ENCODE measurements around the gene RAB40C.

Gene RAB40C

DNA sequence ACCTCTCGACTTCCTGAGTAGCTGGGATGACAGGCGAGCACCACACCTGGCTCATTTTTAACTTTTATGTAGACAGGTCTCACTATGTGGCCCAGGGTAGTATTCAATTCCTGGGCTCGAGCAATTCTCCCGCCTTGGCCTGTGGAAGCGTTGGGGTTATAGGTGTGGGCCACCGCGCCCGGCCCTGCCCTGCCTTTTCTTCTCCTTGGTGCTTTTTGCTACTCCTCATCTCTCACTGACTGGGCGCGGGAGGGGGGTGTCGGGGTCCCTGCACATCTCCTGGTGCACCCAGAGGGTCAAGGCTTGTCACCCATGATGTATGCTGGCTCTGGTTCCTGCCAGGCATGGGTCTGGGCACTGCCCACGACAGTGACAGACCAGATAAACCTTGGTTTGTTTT, 54.7 kb downstream of the RAB40C start:
- Histone ChIP-seq H2AFZ (ENCODE audit: low read length, unreplicated experiment) (no peak overlapping the region), H3K36me3 (ENCODE audit: insufficient read depth, low read length) (no peaks in the 10 kb centered on the region), H3K4me3 (ENCODE audit: low read depth, low read length) (no peak overlapping the region), H3K4me1 (ENCODE audit: control insufficient read depth, insufficient read depth, low read length, unreplicated experiment) (peaks cover 17% of the 10 kb centered on the region), H3K79me2 (ENCODE audit: control insufficient read depth, insufficient read depth, low read length, unreplicated experiment) (peaks cover 12% of the 10 kb centered on the region), H3K27me3 (ENCODE audit: insufficient read depth, low read length) (no peaks in the 10 kb centered on the region), H3K27ac (ENCODE audit: low read depth, low read length) (no peak overlapping the region)

DNA sequence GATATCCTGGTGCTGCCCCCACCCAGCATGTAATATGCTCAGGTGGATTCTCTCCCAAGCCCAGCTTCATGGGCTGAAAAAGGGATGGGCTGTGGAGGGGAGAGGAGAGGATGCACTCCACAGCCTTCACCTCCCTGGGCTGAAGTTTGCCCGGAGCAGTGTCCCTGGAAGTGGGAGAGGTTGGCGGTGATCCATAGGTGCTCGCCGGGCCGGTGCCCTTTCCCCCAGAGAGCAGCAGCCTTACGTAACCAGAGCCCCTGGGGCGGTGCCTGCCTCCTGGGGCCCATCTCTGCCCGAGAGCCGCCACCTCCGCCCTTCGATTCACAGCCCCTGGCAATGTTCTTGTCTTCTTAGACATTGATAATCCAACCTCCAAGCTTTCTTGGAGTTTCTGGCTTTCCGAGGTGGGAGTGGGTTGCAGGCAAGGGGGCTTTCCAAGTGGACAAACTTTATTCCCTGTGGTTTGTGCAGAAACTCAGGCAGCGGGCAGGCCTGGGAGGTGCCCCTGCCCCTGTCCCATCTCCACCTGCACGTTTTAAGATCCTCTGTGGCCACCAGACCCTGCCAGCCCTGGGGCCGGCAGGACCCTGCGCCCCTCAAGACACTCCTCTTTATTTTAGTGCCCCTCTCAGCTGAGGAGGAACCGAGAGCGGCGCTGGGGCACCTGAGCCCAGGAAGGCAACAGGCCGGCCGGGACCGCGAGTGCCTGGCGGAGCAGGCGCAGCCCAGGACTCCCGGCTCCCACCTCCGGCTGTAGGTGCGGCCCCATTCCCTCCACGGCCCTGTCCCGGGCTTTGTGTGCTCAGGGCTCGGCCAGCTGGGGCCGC, 56.2 kb downstream of the RAB40C start:
- Histone ChIP-seq H2AFZ (ENCODE audit: low read length, unreplicated experiment) (no peak overlapping the region), H3K4me1 (ENCODE audit: control insufficient read depth, insufficient read depth, low read length, unreplicated experiment) (peaks cover 21% of the 10 kb centered on the region), H3K4me3 (ENCODE audit: low read depth, low read length) (no peak overlapping the region), H3K27ac (ENCODE audit: low read depth, low read length) (no peak overlapping the region), H3K79me2 (ENCODE audit: control insufficient read depth, insufficient read depth, low read length, unreplicated experiment) (peaks cover 14% of the 10 kb centered on the region), H3K36me3 (ENCODE audit: insufficient read depth, low read length) (no peaks in the 10 kb centered on the region), H3K27me3 (ENCODE audit: insufficient read depth, low read length) (no peaks in the 10 kb centered on the region)

DNA sequence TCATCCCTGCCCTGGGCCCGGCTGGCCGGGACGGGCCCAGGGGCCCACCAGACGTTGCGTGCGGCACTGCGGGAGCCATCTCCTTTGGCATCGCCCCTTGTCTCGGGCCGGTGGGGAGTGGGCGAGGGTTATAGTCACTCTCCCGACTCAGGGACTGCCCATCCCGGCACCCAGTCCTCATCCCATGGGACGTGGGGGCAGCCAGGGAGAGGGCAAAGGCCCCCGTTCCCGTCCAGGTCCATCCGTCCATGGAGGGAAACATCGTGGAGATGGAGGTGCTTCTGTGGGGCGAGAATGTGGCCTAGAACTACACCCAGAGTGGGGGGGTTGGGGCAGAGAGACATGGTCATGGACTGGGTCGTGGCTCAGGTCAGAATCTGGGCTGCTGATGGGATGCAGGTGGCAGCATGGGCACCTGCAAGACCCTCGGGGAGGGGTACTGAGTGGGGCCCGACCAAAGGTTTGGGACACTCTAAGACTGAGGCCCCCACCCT, 56.9 kb downstream of the RAB40C start:
- no peak overlapping the region for H3K27ac ChIP-seq (ENCODE audit: low read depth, low read length)
- H3K4me3 ChIP-seq (ENCODE audit: low read depth, low read length) = no peak overlapping the region
- no peaks in the 10 kb centered on the region for H3K27me3 ChIP-seq (ENCODE audit: insufficient read depth, low read length)
- no peaks in the 10 kb centered on the region for H3K36me3 ChIP-seq (ENCODE audit: insufficient read depth, low read length)
- H2AFZ ChIP-seq (ENCODE audit: low read length, unreplicated experiment) = no peak overlapping the region
- H3K79me2 ChIP-seq (ENCODE audit: control insufficient read depth, insufficient read depth, low read length, unreplicated experiment) = peaks cover 14% of the 10 kb centered on the region
- peaks cover 21% of the 10 kb centered on the region for H3K4me1 ChIP-seq (ENCODE audit: control insufficient read depth, insufficient read depth, low read length, unreplicated experiment)

DNA sequence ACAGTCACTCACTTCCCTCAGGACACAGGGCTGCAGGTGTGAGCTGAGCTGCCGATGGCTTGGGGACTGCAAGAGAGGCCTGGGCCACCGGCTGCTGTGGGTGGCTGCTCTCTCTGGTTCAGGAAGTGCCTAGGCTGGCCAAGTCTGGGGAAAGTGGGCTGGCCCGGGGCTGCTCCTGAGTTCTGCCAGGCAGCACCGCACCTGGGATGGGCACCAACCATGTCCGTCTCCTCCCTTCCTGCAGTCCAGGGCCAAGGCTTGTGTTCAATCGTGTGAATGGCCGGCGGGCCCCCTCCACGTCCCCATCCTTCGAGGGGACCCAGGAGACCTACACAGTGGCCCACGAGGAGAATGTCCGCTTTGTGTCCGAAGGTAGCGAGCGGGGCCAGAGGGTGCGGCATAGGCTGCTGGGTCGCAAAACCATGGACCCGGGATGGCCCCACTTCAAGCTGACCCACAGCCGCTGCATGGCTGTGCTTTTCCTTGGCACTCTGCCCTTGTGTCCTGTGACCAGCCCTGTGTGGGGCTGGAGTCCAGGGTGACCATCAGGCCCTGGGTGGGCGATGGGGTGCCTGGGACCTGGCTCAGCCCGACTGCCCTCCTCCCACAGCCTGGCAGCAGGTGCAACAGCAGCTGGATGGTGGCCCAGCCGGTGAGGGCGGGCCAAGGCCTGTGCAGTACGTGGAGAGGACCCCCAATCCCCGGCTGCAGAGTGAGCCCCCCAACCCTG, 57.5 kb downstream of the RAB40C start:
- peaks cover 21% of the 10 kb centered on the region for H3K4me1 ChIP-seq (ENCODE audit: control insufficient read depth, insufficient read depth, low read length, unreplicated experiment)
- H2AFZ ChIP-seq (ENCODE audit: low read length, unreplicated experiment) = no peak overlapping the region
- no peak overlapping the region; the same call in 1 of the 2 replicates for H3K4me3 ChIP-seq (ENCODE audit: low read depth, low read length)
- H3K36me3 ChIP-seq (ENCODE audit: insufficient read depth, low read length) = no peaks in the 10 kb centered on the region
- peaks cover 13% of the 10 kb centered on the region for H3K79me2 ChIP-seq (ENCODE audit: control insufficient read depth, insufficient read depth, low read length, unreplicated experiment)
- no peak overlapping the region for H3K27ac ChIP-seq (ENCODE audit: low read depth, low read length)
- H3K27me3 ChIP-seq (ENCODE audit: insufficient read depth, low read length) = no peaks in the 10 kb centered on the region

DNA sequence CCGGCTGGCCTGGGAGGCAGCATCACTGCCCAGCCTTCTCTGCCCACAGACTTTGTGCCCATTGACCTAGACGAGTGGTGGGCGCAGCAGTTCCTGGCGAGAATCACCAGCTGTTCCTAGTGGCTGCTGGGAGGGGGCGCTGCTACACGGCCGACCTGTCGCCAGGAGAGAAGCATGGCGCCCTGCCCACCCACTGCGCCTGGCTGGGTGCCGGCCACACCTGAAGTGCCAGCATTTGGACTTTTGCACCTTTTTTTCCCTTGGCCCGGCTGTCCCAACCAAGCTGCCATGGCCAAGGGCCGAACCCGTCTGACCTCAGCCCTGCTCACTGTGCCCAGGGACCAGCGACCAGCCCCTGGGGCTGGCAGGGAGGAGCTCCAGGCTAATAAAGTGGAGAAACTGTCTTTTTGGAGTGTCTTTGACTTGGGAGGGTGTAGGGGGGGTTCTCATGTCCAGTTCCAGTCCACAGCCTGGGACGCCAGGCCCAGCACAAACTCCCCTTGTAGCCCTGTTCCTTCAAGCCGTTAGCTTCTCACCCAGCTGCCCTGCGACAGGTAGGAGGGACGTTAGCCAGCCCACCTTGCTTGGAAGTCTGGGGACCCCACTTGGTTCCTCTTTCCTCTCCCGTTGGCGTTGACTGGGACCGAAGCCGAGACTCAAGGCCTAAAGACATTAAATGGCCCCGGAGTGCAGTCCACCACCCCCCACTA, 58.4 kb downstream of the RAB40C start:
- Histone ChIP-seq H3K4me3 (ENCODE audit: low read depth, low read length) (peak overlapping the region; percentile 96), H3K27me3 (ENCODE audit: insufficient read depth, low read length) (no peaks in the 10 kb centered on the region), H3K27ac (ENCODE audit: low read depth, low read length) (peak overlapping the region; percentile 81), H3K36me3 (ENCODE audit: insufficient read depth, low read length) (no peaks in the 10 kb centered on the region), H3K79me2 (ENCODE audit: control insufficient read depth, insufficient read depth, low read length, unreplicated experiment) (peaks cover 6% of the 10 kb centered on the region), H3K4me1 (ENCODE audit: control insufficient read depth, insufficient read depth, low read length, unreplicated experiment) (peaks cover 21% of the 10 kb centered on the region), H2AFZ (ENCODE audit: low read length, unreplicated experiment) (peak overlapping the region; percentile 71)

DNA sequence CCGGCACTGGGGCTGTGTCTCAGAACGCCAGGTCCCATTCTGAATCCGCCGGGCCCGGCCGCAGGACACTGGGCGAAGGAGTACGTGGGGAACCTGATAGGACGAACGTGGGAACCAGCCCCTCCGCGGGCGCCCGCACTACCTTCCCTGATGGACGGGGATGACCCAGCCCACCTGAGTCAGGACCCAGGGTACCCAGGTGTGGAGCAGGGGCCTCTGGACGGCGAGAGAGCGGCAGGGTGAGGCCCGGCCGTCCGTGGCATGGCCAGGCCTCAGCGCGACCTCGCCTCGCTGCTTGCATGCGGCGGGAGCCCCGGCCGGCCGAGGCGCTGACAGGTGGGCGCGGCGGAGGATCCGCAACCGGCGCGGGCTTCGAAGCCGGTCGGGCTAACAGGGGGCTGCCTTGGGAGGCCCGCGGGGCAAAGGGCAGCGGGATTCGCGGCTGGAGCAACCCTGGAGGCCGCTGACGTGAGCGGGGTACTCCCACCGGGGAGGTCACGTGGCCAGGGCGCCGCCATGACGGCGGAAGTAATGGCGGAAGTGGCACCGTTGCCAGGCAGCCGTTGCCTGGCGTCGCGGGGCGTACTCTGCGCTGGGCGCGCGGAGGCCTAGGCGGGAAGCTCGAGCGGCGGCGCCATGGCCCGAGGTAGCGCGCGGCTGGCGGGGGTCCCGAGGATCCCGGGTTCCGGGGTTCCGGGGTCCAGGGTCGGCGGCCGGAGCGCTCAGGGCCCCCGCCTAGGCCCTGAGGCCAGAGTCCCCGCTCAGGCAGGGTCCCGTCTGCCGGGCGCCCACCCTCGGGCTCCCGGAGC, 59.1 kb downstream of the RAB40C start, which contains the start of gene WDR90:
WDR90 (plus strand) TSS at position 585 of the 809 bp plus-strand sequence; CDS start at position 637, 52 bp downstream.
- Histone ChIP-seq H3K4me3 (ENCODE audit: low read depth, low read length) (peak within 1 kb of the TSS; percentile 96), H3K27me3 (ENCODE audit: insufficient read depth, low read length) (no peaks in the 10 kb centered on the region), H2AFZ (ENCODE audit: low read length, unreplicated experiment) (peak within 1 kb of the TSS; percentile 71), H3K36me3 (ENCODE audit: insufficient read depth, low read length) (no peaks in the 10 kb centered on the region), H3K4me1 (ENCODE audit: control insufficient read depth, insufficient read depth, low read length, unreplicated experiment) (peaks cover 21% of the 10 kb centered on the region), H3K79me2 (ENCODE audit: control insufficient read depth, insufficient read depth, low read length, unreplicated experiment) (peaks cover 5% of the 10 kb centered on the region), H3K27ac (ENCODE audit: low read depth, low read length) (peak within 1 kb of the TSS; percentile 81)

DNA sequence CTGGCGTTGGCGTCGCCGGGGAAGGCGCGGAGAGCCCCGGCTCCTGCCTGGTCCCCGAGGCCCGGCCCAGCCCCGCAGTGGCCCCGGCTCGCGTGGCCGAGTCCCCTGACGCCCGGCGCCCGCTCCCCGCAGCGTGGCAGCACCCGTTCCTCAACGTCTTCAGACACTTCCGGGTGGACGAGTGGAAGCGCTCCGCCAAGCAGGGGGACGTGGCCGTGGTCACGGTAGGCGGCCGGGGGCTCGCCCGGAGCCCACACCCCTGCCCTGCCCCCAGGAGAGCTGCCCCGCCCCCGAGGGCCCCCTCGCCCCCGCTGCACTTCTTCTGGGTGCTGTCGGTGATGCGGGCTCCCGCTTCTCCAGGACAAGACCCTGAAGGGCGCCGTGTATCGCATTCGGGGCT, 59.8 kb downstream of the RAB40C start:
- Histone ChIP-seq H3K36me3 (ENCODE audit: insufficient read depth, low read length) (no peaks in the 10 kb centered on the region), H2AFZ (ENCODE audit: low read length, unreplicated experiment) (peak overlapping the region; percentile 32), H3K27ac (ENCODE audit: low read depth, low read length) (peak overlapping the region; percentile 81), H3K4me3 (ENCODE audit: low read depth, low read length) (peak overlapping the region; percentile 96), H3K27me3 (ENCODE audit: insufficient read depth, low read length) (no peaks in the 10 kb centered on the region), H3K79me2 (ENCODE audit: control insufficient read depth, insufficient read depth, low read length, unreplicated experiment) (peaks cover 5% of the 10 kb centered on the region), H3K4me1 (ENCODE audit: control insufficient read depth, insufficient read depth, low read length, unreplicated experiment) (peaks cover 21% of the 10 kb centered on the region)

DNA sequence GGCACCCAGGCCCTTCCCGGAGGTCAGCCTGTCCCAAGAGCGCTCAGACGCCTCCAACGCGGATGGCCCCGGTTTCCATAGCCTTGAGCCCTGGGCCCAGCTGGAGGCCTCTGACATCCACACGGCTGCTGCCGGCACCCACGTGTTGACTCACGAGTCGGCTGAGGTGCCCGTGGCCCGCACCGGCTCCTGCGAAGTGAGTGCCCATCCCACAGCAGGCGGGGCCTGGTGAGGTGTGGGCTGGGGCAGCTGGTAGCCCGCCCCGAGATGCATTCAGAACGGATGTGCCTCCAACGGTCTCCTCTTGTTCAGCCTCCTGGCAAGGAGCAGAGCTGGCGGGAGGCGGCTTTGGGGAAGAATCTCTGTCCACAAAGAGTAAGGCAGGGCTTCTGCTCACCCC, 62.0 kb downstream of the RAB40C start:
- Histone ChIP-seq H3K4me3 (ENCODE audit: low read depth, low read length) (no peak overlapping the region), H3K27ac (ENCODE audit: low read depth, low read length) (no peak overlapping the region), H3K27me3 (ENCODE audit: insufficient read depth, low read length) (no peaks in the 10 kb centered on the region), H3K79me2 (ENCODE audit: control insufficient read depth, insufficient read depth, low read length, unreplicated experiment) (peaks cover 3% of the 10 kb centered on the region), H3K4me1 (ENCODE audit: control insufficient read depth, insufficient read depth, low read length, unreplicated experiment) (peaks cover 10% of the 10 kb centered on the region), H2AFZ (ENCODE audit: low read length, unreplicated experiment) (no peak overlapping the region), H3K36me3 (ENCODE audit: insufficient read depth, low read length) (no peaks in the 10 kb centered on the region)

DNA sequence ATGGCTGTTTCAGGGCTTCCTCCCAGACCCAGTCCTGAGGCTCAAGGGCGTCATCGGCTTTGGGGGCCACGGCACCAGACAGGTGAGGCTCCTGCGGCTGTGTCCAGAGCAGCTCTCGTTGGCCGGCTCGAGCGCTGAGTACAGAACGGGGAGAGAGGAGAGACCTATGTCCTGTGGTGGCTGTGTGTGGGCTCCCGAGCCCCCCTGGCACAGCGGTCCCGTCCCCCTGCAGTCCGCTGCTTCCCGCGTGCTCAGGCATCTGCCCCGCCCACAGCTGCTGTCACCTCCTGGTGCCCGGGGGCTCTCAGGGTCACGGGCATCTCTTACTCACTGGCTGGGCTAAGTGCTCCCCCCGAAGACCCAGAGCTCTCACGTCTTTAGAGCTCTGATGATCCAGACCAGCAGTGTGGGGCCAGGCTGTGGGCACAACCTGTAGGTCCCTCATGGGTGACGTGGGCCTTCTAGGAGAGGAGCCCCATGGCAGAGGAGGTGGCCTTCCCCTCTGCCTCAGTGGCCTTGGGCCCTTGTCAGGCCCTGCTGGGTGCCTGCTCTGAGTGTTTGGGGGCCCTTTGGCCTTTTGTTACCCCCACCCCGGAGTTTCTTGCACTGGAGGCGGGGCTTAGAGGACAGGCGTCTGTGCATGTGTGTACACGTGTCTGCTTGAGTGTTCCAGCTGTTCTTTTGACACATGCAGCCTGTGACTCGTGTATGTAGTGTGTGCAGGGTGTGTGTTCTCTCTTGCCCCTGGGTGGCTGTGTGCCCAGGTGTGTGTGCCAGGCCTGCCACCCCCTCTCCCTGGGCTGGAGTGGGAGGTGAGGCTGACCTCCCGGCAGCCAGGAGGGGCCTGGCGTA, 62.8 kb downstream of the RAB40C start:
- peaks cover 7% of the 10 kb centered on the region for H3K4me1 ChIP-seq (ENCODE audit: control insufficient read depth, insufficient read depth, low read length, unreplicated experiment)
- H3K36me3 ChIP-seq (ENCODE audit: insufficient read depth, low read length) = no peaks in the 10 kb centered on the region
- H3K79me2 ChIP-seq (ENCODE audit: control insufficient read depth, insufficient read depth, low read length, unreplicated experiment) = peaks cover 3% of the 10 kb centered on the region
- H2AFZ ChIP-seq (ENCODE audit: low read length, unreplicated experiment) = no peak overlapping the region
- no peak overlapping the region for H3K27ac ChIP-seq (ENCODE audit: low read depth, low read length)
- no peak overlapping the region for H3K4me3 ChIP-seq (ENCODE audit: low read depth, low read length)
- H3K27me3 ChIP-seq (ENCODE audit: insufficient read depth, low read length) = no peaks in the 10 kb centered on the region

All from ACC112 (cell line).